Astrocyte of the hippocampus (primary cell): ENCODE measurements around the gene SMYD3.
"Not testable (repeated sequence)": the region's sequence is repeated elsewhere in the genome, so short reads cannot be mapped to it uniquely, and the experiment has no call there.

Experiments
- DNase-seq: peaks from one replicate; pipeline ENCODE4 v3.0.0; 2011; ENCODE audit warnings: low read depth, low spot score

The SMYD3 gene

GRCh38 chr1:246032031-246032551 lies 475.0 kb downstream of the SMYD3 start:
- no peak for DNase-seq

GRCh38 chr1:246029616-246030015 lies 477.5 kb downstream of the SMYD3 start:
- no peak for DNase-seq

GRCh38 chr1:246024118-246024517 lies 483.0 kb downstream of the SMYD3 start:
- DNase-seq: not testable (repeated sequence)

- no peak for DNase-seq
Measured at GRCh38 chr1:246020211-246020954, 486.7 kb downstream of the SMYD3 start.

DNA sequence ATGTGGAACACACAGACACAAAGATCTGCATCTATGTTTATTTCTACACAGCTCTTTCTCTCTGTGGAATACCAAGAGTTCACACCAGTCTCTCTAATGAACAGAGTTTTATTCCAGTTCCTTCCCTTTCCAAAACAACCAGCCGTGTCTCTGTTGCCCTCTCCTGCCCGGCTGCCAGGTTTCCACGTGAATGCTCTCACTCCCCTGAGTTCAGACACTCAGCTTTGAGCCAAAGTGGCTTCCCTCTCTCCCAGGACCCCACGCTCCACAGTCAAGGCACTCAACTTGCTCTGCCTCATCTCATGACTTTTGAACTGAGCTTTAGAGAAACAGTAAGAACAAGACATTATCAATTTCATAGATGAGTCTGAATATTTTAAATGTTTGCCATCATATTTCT lies 488.9 kb downstream of the SMYD3 start:
- DNase-seq: no peak

GRCh38 chr1:246012341-246012740 lies 494.7 kb downstream of the SMYD3 start:
- DNase-seq: peak; percentile 51

- DNase-seq: no peak
Measured at GRCh38 chr1:246010386-246010785, 496.7 kb downstream of the SMYD3 start.

GRCh38 chr1:246008363-246008831 lies 498.7 kb downstream of the SMYD3 start:
- DNase-seq: peak; percentile 65

DNA sequence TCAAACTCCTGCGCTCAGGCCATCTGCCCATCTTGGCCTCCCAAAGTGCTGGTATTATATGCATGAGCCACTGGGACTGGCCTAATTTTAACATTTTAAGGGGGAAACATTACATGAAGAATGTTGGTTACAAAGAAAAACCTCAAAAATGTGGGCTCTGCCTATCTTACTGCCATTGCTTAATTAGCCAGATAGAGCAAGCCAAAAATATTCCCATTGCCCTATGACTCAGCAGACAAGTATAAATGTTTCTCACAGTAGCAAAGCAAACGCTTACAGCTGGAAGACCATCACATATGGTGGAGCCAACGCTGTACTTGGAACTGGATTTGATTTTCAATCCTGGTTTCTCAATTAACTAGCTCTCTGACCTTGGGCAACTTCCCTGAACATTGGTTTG lies 502.0 kb downstream of the SMYD3 start:
- peak; percentile 94 for DNase-seq

- peak; percentile 68 for DNase-seq
Measured at GRCh38 chr1:246004301-246004700, 502.8 kb downstream of the SMYD3 start.

DNA sequence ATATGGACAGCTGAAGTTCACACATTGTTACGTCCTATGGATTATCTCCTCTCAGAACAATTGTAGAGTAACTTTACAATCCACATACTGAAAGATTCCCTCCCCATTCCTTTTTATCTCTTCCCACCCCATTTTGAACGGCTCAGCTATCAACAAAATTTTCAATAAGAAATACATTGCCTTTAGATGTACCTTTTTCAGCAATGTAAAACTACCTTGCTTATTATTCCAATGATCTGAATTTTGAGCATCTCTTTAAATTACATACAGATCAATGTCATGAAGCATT lies 503.7 kb downstream of the SMYD3 start:
- DNase-seq: no peak

- peak; percentile 94 for DNase-seq
Measured at GRCh38 chr1:246002725-246003441, 504.2 kb downstream of the SMYD3 start.

DNA sequence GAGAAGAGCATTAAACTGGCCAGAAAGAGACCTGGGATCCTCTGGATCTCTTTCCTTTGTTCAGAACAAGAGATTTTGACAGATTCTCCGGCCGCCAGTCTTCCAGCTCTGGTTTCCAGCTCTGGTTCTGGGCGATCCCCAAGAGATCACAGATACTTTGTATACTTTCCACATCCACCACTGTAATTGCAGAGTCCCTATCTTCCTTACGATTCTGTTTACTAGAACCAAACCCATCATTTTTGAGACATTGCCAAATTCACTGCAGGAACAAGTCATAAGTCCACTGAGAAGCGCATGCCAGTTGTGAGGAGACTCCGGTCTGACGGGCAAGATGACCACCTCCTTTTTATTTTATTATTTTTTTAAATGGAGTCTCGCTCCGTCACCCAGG lies 505.2 kb downstream of the SMYD3 start:
- no peak for DNase-seq

DNA sequence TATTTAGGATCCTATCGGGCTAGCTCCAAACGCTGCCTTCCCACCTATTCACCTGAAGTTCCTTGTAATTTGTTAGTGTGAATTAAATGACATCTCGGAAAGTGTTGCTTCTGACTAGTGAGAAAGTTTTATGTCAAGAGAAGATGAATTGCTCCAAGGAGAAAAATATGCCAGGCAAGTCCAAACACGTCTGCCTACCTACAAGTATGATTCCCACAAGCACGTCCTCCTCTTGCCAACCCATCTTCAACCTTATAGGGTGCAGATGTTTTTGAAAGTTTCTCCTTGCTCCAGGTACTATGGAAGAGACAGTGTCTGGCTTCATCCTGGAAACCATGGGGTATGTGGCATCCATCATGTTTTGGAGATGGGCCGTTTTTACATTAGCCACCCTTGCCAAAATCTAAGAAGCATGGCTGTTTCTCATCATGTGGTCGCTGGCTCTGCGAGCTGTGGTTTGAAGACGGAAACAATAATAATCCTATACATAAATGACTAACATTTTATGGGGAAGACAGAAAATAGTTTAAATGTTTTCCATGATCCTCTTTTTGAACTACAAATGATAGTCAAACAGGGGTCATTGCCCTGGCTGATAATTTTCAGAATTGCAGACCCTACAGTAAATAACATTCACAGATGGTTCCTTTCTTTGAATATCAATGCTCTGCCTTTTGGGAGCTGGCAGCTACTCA lies 505.8 kb downstream of the SMYD3 start:
- peak; percentile 48 for DNase-seq

GRCh38 chr1:246000638-246001015 lies 506.5 kb downstream of the SMYD3 start:
- DNase-seq: no peak

DNA sequence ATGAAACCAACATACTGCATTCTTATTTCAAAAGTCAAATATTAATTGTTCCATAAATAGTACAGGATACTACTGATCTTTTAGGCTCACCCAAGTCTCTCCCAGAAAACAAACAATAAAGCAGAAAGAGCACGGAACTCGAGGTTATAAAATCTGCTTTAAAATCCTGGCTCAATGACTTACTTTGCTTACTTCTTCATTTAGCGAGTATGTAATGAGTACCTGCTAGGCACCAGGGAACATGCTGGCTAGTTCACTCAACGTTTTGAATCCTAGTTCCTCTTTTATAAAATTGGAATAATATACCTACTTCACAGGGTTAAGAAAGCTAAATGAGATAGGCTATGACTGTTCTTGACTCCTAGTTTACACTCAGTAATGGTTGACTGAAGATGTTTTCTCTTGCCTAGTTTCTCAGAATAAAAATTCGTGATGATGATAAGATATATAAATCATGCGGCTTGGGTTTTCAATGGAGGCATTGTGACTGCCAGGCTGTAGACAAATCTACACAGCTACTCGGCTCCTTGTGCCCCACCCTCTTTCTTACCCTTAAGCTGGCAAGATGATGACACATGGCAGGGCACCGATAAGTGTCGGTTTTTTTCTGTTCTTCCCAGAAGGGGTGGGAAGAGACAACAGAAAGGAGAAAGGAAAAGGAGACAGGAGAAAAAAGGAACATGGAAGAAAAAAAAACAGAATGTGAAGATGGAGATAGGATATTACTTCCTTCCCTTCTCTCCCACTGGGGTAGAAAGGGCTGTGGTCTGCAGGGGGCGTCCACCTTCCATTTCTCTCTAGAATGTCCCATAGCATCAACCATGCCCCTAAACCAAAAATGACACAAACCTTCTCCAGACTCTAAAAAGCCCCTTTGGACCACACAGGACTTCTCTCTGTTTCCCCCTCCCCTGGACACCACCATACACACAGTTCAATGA lies 507.1 kb downstream of the SMYD3 start:
- DNase-seq: no peak

GRCh38 chr1:245997471-245998258 lies 509.4 kb downstream of the SMYD3 start:
- DNase-seq: peak; percentile 86

- no peak for DNase-seq
Measured at GRCh38 chr1:245996811-245997210, 510.3 kb downstream of the SMYD3 start.

- DNase-seq: no peak
Measured at GRCh38 chr1:245995474-245995873, 511.6 kb downstream of the SMYD3 start.

DNA sequence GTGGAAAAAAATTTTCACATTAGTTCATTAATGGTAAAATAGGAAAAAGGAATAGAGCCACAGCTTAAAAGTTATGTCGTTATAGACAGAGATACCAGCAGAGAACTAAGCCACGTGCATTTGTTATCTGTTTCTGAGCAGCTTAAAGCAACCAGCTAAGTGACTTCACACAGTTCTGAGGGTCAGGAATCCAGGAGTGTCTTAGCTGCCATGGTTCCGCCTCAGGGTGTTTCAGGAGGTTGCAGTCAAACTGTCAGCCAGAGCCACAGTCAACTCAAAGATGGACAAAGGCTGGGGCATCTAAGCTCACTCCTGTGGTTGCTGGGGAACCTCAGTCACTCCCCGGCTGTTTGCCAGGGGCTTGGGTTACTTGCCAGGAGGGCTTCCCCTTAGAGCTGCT lies 515.8 kb downstream of the SMYD3 start:
- no peak for DNase-seq
